ENCODE measurements around the gene SEPTIN1.

SEPTIN1 gene

DNA sequence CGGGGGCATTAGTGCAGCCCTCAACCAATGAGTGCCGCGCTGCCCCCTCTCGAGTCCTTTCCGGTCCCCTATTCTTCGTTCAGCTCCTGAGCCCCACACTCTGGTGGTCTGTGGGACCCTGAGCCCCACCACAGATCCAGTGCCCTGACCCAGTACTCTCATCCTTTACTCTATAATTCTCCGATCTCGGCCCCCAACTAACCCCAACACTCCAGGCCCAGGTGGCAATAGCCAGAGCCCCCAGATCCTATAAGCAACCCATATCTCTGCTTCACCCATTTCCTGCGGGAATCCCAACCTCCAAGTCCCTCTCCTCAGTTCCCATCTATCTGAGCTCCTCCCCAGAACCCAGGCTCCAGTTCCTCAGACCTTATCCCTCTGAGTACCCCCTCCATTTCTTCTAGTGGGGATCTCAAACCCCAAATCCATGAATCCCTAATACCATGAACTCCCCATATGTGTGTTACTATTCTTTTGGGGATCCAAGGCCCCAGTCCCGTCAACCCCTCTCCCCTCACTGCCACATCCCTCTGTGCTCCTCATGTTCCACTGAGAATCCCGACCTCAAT, 11.0 kb downstream of the SEPTIN1 start:
- peak overlapping the region; percentile 76 for H3K27ac ChIP-seq
- TF ChIP-seq ZFX (IDR thresholded peaks at IDR 0.05), result no peak
- TF ChIP-seq, protein P1, sequence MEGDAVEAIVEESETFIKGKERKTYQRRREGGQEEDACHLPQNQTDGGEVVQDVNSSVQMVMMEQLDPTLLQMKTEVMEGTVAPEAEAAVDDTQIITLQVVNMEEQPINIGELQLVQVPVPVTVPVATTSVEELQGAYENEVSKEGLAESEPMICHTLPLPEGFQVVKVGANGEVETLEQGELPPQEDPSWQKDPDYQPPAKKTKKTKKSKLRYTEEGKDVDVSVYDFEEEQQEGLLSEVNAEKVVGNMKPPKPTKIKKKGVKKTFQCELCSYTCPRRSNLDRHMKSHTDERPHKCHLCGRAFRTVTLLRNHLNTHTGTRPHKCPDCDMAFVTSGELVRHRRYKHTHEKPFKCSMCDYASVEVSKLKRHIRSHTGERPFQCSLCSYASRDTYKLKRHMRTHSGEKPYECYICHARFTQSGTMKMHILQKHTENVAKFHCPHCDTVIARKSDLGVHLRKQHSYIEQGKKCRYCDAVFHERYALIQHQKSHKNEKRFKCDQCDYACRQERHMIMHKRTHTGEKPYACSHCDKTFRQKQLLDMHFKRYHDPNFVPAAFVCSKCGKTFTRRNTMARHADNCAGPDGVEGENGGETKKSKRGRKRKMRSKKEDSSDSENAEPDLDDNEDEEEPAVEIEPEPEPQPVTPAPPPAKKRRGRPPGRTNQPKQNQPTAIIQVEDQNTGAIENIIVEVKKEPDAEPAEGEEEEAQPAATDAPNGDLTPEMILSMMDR (conservative IDR thresholded peaks at IDR 0.05), result no peak

GRCh38 chr16:30370456-30371247, 11.7 kb downstream of the SEPTIN1 start, which contains the start of gene TBC1D10B:
Gene TBC1D10B, minus strand, starts transcription at chr16:30370494. Its CDS starts 311 bp downstream, at chr16:30370183.
- TF ChIP-seq, protein P1 (conservative IDR thresholded peaks at IDR 0.05), result no peak
- TF ChIP-seq ZFX (IDR thresholded peaks at IDR 0.05), result no peak
- peak within 1 kb of the TSS; percentile 89 for H3K27ac ChIP-seq

DNA sequence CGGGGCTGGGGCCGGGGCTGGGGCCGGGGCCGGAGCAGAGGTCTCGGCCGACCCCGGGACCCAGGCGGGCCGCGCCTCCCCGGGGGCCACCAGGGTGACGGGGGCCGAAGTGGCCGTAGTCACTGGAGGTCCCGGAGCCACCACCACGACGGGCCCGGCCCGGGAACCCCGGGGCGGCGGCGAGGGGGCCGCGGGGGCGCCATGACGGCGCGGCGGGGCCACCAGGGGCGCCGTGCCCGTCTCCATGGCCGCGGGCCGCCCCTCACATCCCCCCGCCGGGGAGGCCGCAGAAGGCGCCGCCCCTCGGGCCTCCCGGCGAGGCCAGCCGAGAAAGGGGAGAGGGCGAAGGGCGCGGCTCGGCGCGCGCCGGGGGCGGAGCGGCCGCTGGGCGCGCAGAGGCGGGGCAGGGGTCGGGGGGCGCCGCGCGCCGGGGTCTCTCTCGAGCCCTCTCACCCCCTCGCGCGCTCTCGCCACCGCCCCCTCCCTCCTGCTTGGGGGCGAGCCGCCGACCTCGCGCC, 12.4 kb downstream of the SEPTIN1 start:
- peak; percentile 74 for TF ChIP-seq ZFX (IDR thresholded peaks at IDR 0.05)
- TF ChIP-seq, protein P1 (conservative IDR thresholded peaks at IDR 0.05), result no peak
- peak overlapping the region; percentile 89 for H3K27ac ChIP-seq

- TF ChIP-seq, protein P1 (conservative IDR thresholded peaks at IDR 0.05), result no peak
- no peak for TF ChIP-seq ZFX (IDR thresholded peaks at IDR 0.05)
- H3K27ac ChIP-seq, result peak overlapping the region; percentile 89
These were observed 13.0 kb downstream of the SEPTIN1 start for GRCh38 chr16:30369091-30369937.

- H3K27ac ChIP-seq, result peak overlapping the region; percentile 89
- TF ChIP-seq ZFX (IDR thresholded peaks at IDR 0.05), result no peak
- TF ChIP-seq, protein P1 (conservative IDR thresholded peaks at IDR 0.05), result no peak
These were observed 13.6 kb downstream of the SEPTIN1 start for GRCh38 chr16:30368792-30369090.

DNA sequence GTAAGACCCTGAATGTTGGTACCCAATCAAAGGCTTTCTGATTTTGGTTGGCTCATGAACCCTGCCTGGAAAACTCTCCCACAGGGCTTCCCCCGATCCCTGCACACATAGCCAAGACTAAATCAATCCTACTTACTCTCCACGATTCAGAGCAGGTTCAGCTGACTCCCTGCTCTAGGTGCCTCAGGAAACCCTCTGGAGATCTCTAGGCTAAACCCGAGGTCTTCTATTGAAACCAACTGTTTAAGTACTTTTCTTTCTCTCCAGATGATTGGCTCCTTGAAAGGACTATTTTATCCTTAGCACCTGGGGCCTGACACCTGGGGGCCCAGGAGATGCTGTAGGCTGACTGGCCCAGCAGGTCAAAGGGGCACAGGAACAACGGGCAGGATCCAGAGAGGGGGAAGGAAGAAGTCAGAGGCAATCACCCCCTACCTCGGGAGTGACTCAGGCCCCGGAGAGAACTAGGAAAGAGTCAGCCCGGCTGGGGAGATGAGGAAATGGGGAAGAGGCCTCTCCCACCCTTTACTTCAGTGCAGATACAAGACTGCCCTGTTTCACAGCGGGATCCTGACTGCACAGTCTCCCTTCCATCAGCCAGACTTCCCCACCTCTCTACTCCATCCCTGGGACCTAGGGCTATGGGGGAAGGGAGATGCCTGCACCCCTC, 14.1 kb downstream of the SEPTIN1 start:
- peak overlapping the region; percentile 89; the same call in 1 of the 2 replicates for H3K27ac ChIP-seq
- no peak for TF ChIP-seq ZFX (IDR thresholded peaks at IDR 0.05)
- TF ChIP-seq, protein P1 (conservative IDR thresholded peaks at IDR 0.05), result no peak

All from C4-2B (cell line).